Amygdala (tissue), 56 donors: Measurements from ENCODE around the gene NODAL.
"Not testable (repeated sequence)": the region's sequence is repeated elsewhere in the genome, so short reads cannot be mapped to it uniquely, and the experiment has no call there.

Experiments
- DNase-seq, 56 donors: peaks; one replicate each; lab custom pipeline; 2025; lab: John Stamatoyannopoulos, UW

Gene NODAL

DNA sequence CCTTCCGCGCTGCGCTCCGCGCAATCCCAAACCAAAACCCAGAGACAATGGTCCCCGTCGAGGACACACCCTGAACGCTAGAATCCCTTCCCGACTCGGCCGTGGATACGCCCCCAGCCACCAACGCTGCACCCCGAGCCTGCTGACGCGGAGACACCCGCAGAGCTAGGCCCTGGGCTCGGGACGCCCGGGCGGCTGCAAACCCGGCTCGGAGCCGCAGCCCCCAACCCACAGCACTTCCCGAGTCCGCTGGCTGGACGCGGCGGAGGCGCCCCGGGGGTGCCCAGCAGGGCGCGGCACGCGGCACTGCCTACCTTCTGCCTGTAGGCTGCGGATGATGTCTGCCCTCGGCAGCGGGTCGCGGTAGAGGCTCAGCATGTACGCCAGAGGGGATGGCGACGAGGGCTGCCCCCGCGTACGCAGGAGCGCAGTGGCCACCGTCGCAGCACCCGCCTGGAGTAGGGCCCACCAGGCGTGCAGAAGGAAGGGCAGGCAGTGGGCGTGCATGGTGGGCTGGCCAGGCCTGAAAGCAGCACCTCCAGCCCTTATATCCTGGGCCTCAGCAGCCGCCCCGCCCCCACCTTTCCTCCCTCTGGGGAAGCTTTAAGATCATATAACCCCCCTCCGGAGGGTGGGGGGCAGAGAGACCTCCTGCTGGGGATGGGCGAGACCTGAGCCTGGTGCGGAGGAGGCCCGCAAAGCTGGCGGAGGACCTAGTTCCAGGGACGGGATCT lies at the start of gene NODAL:
NODAL (minus strand) TSS at position 521 of the 734 bp plus-strand sequence; CDS start at position 507, 14 bp downstream.
- DNase-seq = no peak

- no peak for DNase-seq
Observed at GRCh38 chr10:70490142-70490541, 48.7 kb upstream of the NODAL start.

DNA sequence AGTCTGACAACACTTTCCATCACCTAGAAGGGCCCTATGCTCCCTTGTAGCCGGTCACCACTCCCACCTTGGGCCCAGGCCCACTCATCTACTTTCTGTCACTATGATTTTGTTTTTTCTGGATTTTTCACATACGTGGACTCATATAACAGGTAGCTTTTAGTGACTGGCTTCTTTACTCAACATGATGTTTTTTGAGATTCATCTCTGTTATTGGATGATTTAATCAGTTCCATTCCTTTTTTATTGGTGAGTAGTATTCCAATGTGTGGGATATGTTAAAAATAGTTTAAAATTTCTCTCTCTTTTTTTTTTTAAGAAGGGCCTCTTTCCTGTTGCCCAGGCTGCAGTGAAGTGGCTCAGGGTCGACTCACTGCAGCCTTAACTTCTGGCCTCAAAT lies 46.3 kb upstream of the NODAL start:
- no peak for DNase-seq

DNA sequence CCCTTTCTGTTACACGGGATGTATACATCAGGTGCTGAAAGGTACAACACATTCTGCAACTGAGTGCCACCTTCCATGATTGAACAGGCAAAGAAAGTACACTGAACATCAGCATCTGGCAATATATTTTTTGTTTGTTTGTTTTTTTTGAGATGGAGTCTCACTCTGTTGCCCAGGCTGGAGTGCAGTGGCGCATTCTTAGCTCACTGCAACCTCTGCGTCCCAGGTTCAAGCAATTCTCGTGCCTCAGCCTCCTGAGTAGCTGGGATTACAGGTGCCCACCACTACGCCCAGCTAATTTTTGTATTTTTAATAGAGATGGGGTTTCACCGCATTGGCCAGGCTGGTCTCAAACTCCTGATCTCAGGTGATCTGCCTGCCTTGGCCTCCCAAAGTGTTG lies 42.4 kb upstream of the NODAL start:
- DNase-seq = not testable (repeated sequence)

GRCh38 chr10:70482982-70483760 lies 41.7 kb upstream of the NODAL start:
- no peak for DNase-seq

GRCh38 chr10:70481831-70482530 lies 40.5 kb upstream of the NODAL start:
- DNase-seq = peak in 23 of 56 donors; percentile 11 to 61 (median 28)

GRCh38 chr10:70481105-70481504 lies 39.6 kb upstream of the NODAL start:
- DNase-seq = no peak

DNA sequence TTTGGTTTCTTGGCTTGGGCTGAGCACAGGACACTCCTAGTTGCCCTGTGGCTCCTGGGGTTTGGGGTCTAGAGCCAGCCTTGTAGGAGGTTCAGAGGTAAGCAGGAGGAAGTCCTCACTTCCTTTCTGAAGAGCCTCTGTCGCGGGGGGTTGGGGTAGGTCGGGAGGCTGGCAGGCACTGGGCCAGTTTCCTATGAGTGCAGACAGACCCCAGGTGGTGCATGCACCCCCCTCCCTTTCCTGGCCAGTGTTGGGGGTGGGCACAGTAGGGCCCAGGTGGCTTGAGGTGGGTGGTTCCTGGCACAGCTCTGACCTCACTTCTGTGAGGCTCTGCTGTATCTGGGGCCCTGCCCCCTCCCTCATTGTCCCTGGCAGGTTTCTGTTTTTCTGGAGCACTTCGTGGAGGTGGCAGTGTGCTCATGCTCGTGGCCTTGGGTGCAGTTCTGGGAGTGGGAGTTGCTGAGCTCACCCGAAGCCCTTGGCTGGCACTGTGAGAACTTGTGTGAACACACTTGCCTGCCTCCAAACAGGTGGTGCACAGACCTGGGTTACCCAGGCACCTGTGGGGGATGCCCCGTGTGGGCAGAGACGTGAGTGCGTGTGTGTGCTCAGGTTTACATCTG lies 38.9 kb upstream of the NODAL start:
- peak in 1 of 56 donors; percentile 10 for DNase-seq

DNA sequence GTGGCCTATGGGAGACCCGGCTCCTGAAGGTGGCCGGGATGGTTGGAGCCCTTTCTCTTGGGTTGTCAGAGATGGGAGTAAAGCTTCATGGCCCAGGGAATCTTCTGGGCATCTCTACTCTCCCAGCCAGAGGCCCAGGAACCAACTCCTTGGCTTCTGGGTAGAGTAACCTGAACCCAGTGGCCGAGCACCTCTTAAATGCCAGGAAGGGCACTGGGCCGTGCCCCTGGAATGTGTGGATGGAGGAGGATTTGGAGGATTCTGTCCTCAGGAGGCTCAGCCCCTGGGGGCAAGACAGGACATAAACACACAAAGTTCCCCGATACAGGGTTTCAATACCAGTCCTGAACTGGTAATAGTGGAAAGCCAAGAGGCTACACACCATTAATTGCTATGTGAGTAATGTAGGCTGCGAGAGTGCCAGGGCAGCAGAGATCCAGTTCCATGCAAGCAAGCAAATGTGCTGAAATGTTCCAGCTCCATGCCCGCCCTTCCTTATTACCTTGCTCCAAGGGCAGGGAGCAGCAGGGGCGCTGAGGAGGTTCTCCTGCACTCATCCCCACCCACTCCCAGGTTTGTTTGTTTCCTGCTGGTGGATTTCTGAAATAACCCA lies 38.3 kb upstream of the NODAL start:
- DNase-seq = no peak

GRCh38 chr10:70479165-70479581 lies 37.7 kb upstream of the NODAL start:
- no peak for DNase-seq

DNA sequence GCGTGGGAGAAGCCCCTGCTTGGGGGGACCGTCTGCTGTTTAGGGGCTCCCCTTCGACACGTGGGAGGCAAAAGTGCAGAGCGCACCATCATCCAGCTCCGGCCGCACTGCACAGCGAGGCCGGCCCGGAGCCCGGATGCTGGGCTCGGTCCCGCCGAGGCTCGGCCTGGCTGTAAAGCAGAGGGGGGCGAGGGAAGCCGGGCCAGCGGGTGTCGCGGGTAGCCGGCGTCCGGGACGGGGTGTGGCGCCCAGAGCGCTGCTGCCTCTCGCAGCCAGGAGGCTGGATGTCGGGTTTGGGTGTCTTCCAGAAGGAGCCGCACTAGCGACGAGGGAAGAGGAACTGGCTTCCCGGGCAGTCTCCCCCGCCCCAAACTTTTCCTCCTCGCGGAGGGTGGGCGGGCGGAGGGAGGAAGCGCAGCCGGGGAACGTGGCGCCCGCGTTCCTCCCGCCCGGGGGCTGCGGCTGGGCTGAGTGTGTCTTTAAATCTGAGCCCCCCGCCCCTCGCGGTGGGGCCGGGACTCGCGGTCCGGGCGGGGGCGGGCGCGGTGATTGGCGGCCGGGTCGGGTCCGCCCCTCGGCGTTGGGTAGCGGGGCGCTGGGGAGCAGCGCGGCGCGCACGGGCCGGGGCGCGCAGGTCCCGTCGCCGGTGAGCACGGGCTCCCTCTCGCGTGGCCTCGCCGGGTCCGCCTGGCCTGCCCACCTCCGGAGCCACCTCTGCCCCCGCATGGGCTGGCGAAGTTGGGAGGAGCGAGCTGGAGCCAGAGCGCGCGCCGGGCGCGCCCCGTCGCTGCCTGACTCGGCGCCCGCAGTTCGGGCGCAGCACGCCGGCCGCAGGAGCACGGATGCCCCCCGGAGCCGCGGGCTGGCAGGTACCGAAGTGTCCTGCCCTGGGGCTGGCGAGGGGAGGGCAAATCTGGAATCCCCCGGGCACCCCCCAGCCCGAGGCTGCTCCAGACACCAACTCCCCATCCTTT lies 37.0 kb upstream of the NODAL start, which contains the start of gene PALD1:
PALD1 (plus strand) TSS at position 577 of the 974 bp plus-strand sequence. CDS start 47,185 bp downstream, outside the sequence.
- DNase-seq = peak in 36 of 56 donors; percentile 19 to 68 (median 48)

- peak in 5 of 56 donors; percentile 10 to 40 (median 23) for DNase-seq
Observed at GRCh38 chr10:70477661-70478162, 36.2 kb upstream of the NODAL start.

DNA sequence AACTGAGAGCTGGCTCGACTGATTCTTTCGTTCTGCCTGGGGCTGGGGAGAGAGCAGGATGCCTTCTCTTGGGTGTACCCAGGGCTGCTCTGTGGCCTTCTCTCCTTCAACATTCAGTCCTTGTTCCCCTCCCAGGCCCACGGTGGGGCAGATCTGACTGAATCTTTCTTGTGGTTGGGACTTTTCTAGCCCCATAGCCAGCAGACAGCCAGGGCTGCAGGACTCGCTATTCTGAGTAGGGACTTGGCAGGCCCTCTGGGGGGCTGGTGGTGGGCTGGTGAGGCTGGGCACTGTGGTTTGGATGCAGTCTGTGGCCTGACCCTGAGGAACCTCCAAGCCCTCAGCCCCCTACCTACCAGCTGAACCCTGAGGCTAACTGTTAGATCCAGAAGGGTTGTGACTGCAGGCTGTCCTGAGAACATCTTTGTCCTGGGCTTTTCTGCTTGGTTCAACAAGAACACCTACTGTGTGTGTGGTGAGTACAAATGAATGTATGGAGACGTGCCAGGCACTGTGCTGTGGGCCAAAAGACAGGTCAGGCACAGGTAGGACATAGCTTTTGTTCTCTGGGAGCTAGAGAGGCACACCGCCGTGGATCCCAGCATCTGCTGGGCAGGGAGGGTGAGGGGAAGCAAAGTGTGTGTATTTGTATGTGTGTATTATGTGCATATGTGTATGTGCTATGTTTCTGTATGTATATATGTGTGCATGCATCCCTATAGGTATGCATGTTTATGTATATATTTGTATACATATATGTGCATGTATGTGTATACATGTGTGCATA lies 35.0 kb upstream of the NODAL start:
- DNase-seq = no peak

GRCh38 chr10:70475661-70476060 lies 34.2 kb upstream of the NODAL start:
- no peak for DNase-seq

DNA sequence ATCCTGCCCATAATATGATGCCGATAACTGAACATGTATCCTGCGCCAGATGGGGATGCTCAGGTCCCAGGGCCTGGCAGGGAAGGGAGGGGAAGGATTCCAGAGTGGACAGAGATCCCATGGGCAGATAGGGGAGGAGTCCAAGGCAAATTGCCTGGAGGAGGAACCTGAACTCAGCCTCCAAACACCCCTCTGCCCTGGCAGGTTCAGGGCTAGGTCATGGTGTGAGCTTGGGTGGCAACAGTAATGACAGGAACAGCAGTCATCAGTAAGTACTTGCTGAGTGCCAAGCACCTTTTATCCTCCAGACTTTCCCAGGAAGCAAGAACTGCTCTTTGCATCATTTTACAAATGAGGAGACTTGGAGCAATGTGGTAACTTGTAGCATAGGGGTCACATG lies 33.3 kb upstream of the NODAL start:
- no peak for DNase-seq

DNA sequence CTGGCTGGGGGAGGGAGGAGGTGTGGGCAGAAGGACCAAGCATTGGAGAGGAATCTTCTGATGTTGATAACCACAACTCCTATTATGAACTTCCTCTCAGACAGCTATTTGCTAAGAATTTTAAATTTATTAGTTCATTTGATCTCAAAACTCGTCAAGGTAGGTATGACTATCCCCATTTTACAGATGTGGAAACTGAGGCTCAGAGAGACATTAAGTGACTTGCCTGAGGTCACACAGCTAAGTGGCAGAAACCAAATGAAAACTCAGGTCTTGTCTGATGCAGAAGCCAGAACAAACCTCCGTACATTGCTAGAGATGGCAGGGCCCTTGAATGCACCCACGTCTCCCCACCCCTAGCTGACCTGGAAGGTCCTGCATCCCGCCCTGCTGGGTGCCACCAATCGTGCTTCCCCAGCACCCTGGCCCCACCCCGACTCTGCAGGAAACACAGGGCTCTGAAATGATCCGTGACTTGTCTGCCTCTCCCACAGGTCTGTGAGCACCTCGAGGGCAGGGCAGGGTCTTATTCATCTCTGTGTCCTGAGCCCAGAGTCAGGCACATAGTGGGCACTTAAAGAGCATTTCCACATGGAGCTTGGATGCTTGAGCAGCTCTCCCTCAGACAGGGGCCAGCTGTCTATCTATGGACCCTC lies 31.4 kb upstream of the NODAL start:
- no peak for DNase-seq

GRCh38 chr10:70466951-70467350 lies 25.5 kb upstream of the NODAL start:
- DNase-seq = no peak
